ENCODE measurements around the gene WDR59. TPM values are rescaled to one million over a fixed set of nuclear protein-coding genes. Genes with fewer than 3 reads are reported as not detected.
"Not testable (repeated sequence)": the region's sequence is repeated elsewhere in the genome, so short reads cannot be mapped to it uniquely, and the experiment has no call there.

WDR59 gene
- polyA plus RNA-seq, 1 donor: 66.8 TPM

DNA sequence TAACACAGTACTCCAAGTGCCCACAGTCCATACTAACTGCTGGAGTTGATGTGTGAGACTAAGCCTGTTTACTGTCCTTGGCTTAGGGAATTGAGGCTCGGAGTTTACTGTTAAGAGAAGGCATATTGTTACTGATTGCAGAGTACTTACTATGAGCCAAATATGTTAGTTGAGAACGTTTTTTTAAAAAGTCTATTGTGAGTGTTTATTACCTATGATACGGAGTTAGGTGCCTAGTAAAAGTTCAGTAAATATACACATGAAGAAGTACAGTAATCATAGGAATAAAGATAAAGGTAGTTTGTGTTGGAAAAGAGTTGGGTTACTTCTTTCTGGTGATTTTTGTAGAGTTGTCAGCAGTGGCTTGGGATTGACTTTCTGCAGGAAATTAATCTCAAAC lies 39.3 kb upstream of the WDR59 start:
- Histone ChIP-seq H3K27ac (ENCODE audit: low read length) (no peak overlapping the region), H3K9me3 (ENCODE audit: control insufficient read depth, low read depth, low read length) (peaks cover 8% of the 10 kb centered on the region), H3K4me1 (ENCODE audit: control insufficient read depth, insufficient read depth, low read length) (no peaks in the 10 kb centered on the region), H3K27me3 (ENCODE audit: control insufficient read depth, insufficient read depth, low read length) (no peaks in the 10 kb centered on the region), H3K36me3 (ENCODE audit: control insufficient read depth, insufficient read depth, low read length) (no peaks in the 10 kb centered on the region), H3K4me3 (ENCODE audit: low read length) (no peak overlapping the region)
- WGBS (ENCODE audit: insufficient coverage, low lambda C conversion rate): 66% methylated on average over 2 of the region's 3 CpGs
- no peak for DNase-seq

DNA sequence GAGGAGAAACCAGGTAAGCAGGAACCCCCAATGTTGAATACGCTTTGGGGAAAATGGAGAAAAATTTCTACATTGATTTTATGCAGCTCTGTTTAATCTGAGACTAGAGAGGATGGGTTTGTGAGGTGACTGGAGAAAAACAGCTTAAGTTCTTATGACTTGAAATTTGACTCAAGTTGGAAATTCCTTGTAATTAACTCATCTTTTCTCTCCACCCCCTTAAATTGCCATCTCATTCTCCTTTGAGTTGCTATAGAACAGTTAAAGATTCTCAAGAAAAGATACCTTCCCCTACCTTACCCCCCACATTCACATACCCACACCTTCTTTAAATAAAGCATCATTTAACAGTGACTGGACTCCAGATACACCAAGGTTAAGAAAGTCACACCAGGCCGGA lies 38.1 kb upstream of the WDR59 start:
- Histone ChIP-seq H3K4me3 (ENCODE audit: low read length) (no peak overlapping the region), H3K36me3 (ENCODE audit: control insufficient read depth, insufficient read depth, low read length) (no peaks in the 10 kb centered on the region), H3K27ac (ENCODE audit: low read length) (no peak overlapping the region), H3K9me3 (ENCODE audit: control insufficient read depth, low read depth, low read length) (peaks cover 8% of the 10 kb centered on the region), H3K27me3 (ENCODE audit: control insufficient read depth, insufficient read depth, low read length) (no peaks in the 10 kb centered on the region), H3K4me1 (ENCODE audit: control insufficient read depth, insufficient read depth, low read length) (no peaks in the 10 kb centered on the region)
- WGBS (ENCODE audit: insufficient coverage, low lambda C conversion rate): no CpG with 5 or more reads among the region's 2 CpGs
- DNase-seq: no peak

DNA sequence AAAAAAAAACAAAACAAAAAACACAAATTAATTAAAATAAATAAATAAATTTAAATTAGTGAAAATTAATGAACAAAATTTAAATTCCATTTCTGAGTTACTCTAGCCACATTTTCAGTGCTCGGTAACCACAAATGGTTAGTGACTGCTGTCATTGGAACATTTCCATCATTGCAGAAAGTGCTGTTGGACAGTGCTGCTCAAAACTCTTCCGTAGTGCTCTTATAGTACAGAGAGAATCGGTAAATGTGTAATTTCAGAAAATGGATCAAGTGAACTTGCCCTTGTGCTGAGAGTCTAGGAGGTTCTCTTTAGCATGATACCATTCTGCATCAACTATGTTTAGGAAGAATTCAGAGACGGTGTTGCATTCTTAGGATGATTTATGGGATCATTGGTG lies 37.6 kb upstream of the WDR59 start:
- WGBS (ENCODE audit: insufficient coverage, low lambda C conversion rate): 100% methylated on average over 2 of the region's 4 CpGs
- Histone ChIP-seq H3K4me1 (ENCODE audit: control insufficient read depth, insufficient read depth, low read length) (no peaks in the 10 kb centered on the region), H3K4me3 (ENCODE audit: low read length) (no peak overlapping the region), H3K27ac (ENCODE audit: low read length) (no peak overlapping the region), H3K36me3 (ENCODE audit: control insufficient read depth, insufficient read depth, low read length) (no peaks in the 10 kb centered on the region), H3K27me3 (ENCODE audit: control insufficient read depth, insufficient read depth, low read length) (no peaks in the 10 kb centered on the region), H3K9me3 (ENCODE audit: control insufficient read depth, low read depth, low read length) (peaks cover 8% of the 10 kb centered on the region)
- no peak for DNase-seq

DNA sequence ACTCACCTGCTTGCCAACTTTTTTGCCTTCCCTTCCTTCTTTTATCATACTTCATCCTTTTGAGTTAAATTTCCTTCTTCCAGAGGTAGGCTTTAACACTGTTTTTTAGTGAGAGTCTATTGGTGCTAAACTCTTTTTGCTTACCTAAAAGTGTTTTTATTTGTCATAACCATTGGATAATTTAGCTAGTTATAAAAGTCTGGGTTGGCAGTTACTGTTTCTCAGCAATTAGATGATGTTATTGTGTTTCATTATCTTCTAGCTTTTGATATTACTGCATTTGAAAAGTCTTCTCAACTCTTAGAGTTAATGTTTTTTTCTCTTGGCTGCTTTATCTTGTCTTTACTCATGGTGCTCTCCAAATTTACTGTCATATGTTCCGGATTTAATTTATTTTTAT lies 36.5 kb upstream of the WDR59 start:
- no peaks in the 10 kb centered on the region for H3K36me3 ChIP-seq (ENCODE audit: control insufficient read depth, insufficient read depth, low read length)
- H3K4me3 ChIP-seq (ENCODE audit: low read length): no peak overlapping the region
- H3K27ac ChIP-seq (ENCODE audit: low read length): no peak overlapping the region
- 100% methylated on average over 1 of the region's 1 CpG for WGBS (ENCODE audit: insufficient coverage, low lambda C conversion rate)
- DNase-seq: no peak
- H3K4me1 ChIP-seq (ENCODE audit: control insufficient read depth, insufficient read depth, low read length): no peaks in the 10 kb centered on the region
- no peaks in the 10 kb centered on the region for H3K27me3 ChIP-seq (ENCODE audit: control insufficient read depth, insufficient read depth, low read length)
- H3K9me3 ChIP-seq (ENCODE audit: control insufficient read depth, low read depth, low read length): peaks cover 8% of the 10 kb centered on the region

DNA sequence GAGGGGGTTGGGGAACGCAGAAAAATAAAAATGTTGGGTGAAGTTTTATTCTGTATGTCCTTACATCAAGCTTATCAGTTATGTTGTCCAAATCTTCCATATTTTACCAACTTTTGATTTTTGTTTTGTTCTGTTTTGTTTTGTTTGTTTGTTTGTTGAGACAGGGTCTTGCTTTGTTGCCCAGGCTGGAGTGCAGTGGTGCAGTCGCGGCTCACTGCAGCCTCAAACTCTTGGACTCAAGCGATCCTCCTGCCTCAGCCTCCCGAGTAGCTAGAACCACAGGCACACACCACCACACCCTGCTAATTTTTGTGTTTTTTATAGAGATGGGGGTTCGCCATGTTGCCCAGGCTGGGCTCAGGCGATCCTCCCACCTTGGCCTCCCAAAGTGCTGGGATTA lies 34.7 kb upstream of the WDR59 start:
- no peak overlapping the region for H3K4me3 ChIP-seq (ENCODE audit: low read length)
- no CpG with 5 or more reads among the region's 7 CpGs for WGBS (ENCODE audit: insufficient coverage, low lambda C conversion rate)
- no peaks in the 10 kb centered on the region for H3K27me3 ChIP-seq (ENCODE audit: control insufficient read depth, insufficient read depth, low read length)
- H3K36me3 ChIP-seq (ENCODE audit: control insufficient read depth, insufficient read depth, low read length): no peaks in the 10 kb centered on the region
- no peak for DNase-seq
- H3K27ac ChIP-seq (ENCODE audit: low read length): no peak overlapping the region
- peaks cover 8% of the 10 kb centered on the region for H3K9me3 ChIP-seq (ENCODE audit: control insufficient read depth, low read depth, low read length)
- H3K4me1 ChIP-seq (ENCODE audit: control insufficient read depth, insufficient read depth, low read length): no peaks in the 10 kb centered on the region

DNA sequence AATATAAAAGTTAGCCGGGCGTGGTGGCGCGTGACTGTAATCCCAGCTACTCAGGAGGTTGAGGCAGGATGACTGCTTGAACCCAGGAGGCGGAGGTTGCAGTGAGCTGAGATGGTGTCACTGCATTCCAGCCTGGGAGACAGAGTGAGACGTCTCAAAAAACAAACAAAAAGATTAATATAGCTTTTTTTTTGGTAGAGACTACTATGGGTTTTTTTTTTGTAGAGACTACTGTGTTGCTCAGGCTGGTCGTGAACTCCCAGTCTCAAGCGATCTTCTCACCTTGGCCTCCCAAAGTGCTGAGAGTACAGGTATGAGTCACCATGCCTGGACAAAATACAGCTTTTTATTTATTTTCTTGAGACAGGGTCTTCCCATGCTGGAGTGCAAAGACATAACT lies 34.1 kb upstream of the WDR59 start:
- Histone ChIP-seq H3K27me3 (ENCODE audit: control insufficient read depth, insufficient read depth, low read length) (no peaks in the 10 kb centered on the region), H3K36me3 (ENCODE audit: control insufficient read depth, insufficient read depth, low read length) (no peaks in the 10 kb centered on the region), H3K4me1 (ENCODE audit: control insufficient read depth, insufficient read depth, low read length) (no peaks in the 10 kb centered on the region), H3K27ac (ENCODE audit: low read length) (no peak overlapping the region), H3K4me3 (ENCODE audit: low read length) (no peak overlapping the region), H3K9me3 (ENCODE audit: control insufficient read depth, low read depth, low read length) (peaks cover 8% of the 10 kb centered on the region)
- WGBS (ENCODE audit: insufficient coverage, low lambda C conversion rate): 100% methylated on average over 2 of the region's 8 CpGs
- no peak for DNase-seq

DNA sequence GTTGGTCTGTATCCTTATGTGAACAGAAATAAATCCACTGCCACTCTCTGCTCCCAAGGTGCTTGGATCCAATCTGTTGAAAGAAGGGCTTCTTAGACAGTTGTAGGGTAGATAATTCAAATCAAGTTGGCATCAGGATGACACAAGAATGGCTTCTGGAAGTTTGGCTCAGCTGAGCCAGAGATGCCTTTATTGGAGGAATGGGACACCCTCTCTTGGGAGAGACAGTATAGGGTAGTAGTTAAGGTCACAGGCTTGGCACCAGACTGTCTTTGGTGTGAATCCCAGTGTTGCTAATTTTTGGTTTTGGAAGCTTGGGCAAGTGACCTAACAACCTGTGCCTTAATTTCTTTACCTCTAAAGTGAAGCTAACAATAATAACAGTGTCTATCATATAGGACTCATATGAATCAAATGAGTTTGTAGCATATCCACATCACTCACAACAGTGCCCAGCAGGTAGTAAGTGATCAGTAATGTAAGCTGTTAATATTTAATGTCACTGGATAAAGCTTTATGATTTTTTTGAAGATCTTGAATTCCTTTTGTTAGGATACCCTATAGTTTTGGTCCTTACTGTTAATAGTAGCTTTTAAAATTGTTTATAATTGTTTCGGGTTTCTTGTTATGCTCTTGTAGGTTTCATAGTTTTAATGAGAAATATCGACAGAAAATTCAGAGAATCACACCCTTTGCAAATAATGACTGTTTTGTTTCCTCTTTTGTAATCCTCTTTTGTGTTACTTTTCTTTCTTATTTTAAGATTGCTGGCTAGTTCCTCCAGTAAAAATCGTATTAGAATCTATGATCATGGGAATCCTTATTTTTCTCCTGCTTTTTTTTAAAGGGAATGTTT lies 33.0 kb upstream of the WDR59 start:
- WGBS (ENCODE audit: insufficient coverage, low lambda C conversion rate): 75% methylated on average over 3 of the region's 3 CpGs
- Histone ChIP-seq H3K36me3 (ENCODE audit: control insufficient read depth, insufficient read depth, low read length) (no peaks in the 10 kb centered on the region), H3K4me1 (ENCODE audit: control insufficient read depth, insufficient read depth, low read length) (no peaks in the 10 kb centered on the region), H3K27ac (ENCODE audit: low read length) (no peak overlapping the region), H3K27me3 (ENCODE audit: control insufficient read depth, insufficient read depth, low read length) (no peaks in the 10 kb centered on the region), H3K9me3 (ENCODE audit: control insufficient read depth, low read depth, low read length) (peaks cover 8% of the 10 kb centered on the region), H3K4me3 (ENCODE audit: low read length) (no peak overlapping the region)
- no peak for DNase-seq

DNA sequence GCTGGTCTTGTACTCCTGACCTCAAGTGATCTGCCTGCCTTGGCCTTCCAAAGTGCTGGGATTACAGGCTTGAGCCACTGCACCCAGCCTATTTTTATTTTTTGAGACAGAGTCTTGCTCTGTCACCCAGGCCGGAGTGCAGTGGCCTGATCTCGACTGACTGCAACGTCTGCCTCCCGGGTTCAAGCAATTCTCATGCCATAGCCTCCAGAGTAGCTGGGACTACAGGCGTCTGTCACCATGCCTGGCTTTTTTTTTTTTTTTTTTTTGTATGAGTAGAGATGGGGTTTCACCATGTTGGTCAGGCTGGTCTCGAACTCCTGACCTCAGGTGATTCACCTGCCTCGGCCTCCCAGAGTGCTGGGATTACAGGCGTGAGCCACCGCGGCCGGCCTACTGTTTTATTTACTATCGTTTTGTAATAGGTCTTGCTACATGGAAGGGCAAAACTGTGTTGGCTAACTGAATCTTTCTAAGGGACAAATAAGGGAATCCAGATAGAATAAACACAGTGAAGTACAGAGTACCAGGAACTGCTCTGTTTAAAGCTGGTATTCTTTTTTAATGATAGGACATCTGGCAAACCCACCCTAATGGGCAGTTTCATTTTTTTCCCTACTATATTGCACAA lies 31.6 kb upstream of the WDR59 start:
- not testable (repeated sequence) for H3K36me3 ChIP-seq (ENCODE audit: control insufficient read depth, insufficient read depth, low read length); H3K4me1 ChIP-seq (ENCODE audit: control insufficient read depth, insufficient read depth, low read length); H3K9me3 ChIP-seq (ENCODE audit: control insufficient read depth, low read depth, low read length); DNase-seq; H3K27ac ChIP-seq (ENCODE audit: low read length); H3K27me3 ChIP-seq (ENCODE audit: control insufficient read depth, insufficient read depth, low read length); H3K4me3 ChIP-seq (ENCODE audit: low read length)
- WGBS (ENCODE audit: insufficient coverage, low lambda C conversion rate): no CpG with 5 or more reads among the region's 12 CpGs

DNA sequence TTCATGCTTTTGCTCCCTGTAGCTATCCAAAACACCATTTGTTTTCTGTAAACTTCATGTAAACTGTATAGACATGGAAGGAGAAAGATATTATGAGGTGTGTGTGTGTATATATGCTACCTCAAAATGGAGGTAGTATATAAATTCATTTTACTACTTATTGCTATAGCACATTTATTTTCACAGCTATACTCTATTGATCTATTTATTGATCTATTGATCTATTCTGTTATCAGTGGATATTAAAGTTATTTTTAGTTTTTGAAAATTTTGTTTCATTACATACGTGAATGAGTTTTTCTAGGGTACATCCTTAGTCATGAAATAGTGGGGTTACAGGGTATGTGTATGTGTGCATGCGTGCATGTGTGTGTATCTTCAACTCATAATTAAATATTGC lies 29.4 kb upstream of the WDR59 start:
- no peaks in the 10 kb centered on the region for H3K27me3 ChIP-seq (ENCODE audit: control insufficient read depth, insufficient read depth, low read length)
- no peak overlapping the region for H3K4me3 ChIP-seq (ENCODE audit: low read length)
- no peaks in the 10 kb centered on the region for H3K9me3 ChIP-seq (ENCODE audit: control insufficient read depth, low read depth, low read length)
- no peaks in the 10 kb centered on the region for H3K36me3 ChIP-seq (ENCODE audit: control insufficient read depth, insufficient read depth, low read length)
- H3K27ac ChIP-seq (ENCODE audit: low read length): no peak overlapping the region
- H3K4me1 ChIP-seq (ENCODE audit: control insufficient read depth, insufficient read depth, low read length): no peaks in the 10 kb centered on the region
- DNase-seq: no peak
- WGBS (ENCODE audit: insufficient coverage, low lambda C conversion rate): 33% methylated on average over 1 of the region's 2 CpGs

DNA sequence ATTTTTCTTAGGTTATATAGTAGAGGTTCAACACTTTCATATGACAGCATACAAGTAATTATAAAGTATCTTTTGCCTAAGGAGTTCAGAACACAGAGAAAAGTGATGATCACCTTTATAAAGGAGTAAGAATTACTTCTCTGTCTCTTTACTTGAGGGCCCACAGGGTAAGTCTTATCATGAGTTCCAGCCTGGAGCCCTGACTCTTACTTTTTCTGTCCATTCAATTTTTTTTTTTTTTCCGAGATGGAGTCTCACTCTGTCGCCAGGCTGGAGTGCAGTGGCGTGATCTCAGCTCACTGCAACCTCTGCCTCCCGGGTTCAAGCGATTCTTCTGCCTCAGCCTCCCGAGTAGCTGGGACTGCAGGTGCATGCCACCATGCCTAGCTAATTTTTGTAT lies 28.2 kb upstream of the WDR59 start:
- H3K4me3 ChIP-seq (ENCODE audit: low read length); H3K9me3 ChIP-seq (ENCODE audit: control insufficient read depth, low read depth, low read length); H3K27ac ChIP-seq (ENCODE audit: low read length); DNase-seq; H3K36me3 ChIP-seq (ENCODE audit: control insufficient read depth, insufficient read depth, low read length); H3K27me3 ChIP-seq (ENCODE audit: control insufficient read depth, insufficient read depth, low read length); H3K4me1 ChIP-seq (ENCODE audit: control insufficient read depth, insufficient read depth, low read length): not testable (repeated sequence)
- WGBS (ENCODE audit: insufficient coverage, low lambda C conversion rate): no CpG with 5 or more reads among the region's 6 CpGs

Measured in large intestine (tissue), 3 donors.